ENCODE data around the gene TFCP2L1.

TFCP2L1 gene

GRCh38 chr2:121195036-121195435 lies 90.0 kb downstream of the TFCP2L1 start:
- DNase-seq (ENCODE audit: extremely low spot score) = no peak
- TF ChIP-seq HDGF (IDR thresholded peaks at IDR 0.05; ENCODE audit: borderline replicate concordance) (no peak), PKNOX1 (IDR thresholded peaks at IDR 0.05) (no peak), L3MBTL2 (conservative IDR thresholded peaks at IDR 0.05) (no peak), ARNT (IDR thresholded peaks at IDR 0.05) (no peak), FOXK2 (IDR thresholded peaks at IDR 0.05) (no peak), BHLHE40 (IDR thresholded peaks at IDR 0.05; ENCODE audit: borderline replicate concordance) (no peak)
- ChIA-PET POLR2A (no interaction called here), CTCF (no interaction called here)

- TF ChIP-seq HDGF (IDR thresholded peaks at IDR 0.05; ENCODE audit: borderline replicate concordance) (no peak), TARDBP (IDR thresholded peaks at IDR 0.05) (no peak), SP1 (IDR thresholded peaks at IDR 0.05) (no peak), PKNOX1 (IDR thresholded peaks at IDR 0.05) (no peak), LEF1 (IDR thresholded peaks at IDR 0.05; ENCODE audit: borderline replicate concordance) (no peak), CTBP1 (IDR thresholded peaks at IDR 0.05; ENCODE audit: borderline replicate concordance) (no peak), FOXK2 (IDR thresholded peaks at IDR 0.05) (no peak), L3MBTL2 (conservative IDR thresholded peaks at IDR 0.05) (no peak), FOXA1 (IDR thresholded peaks at IDR 0.05) (no peak)
- ChIA-PET CTCF (interaction anchor here (0.6 kb wide), 1 partner anchor 70 kb away, joined by 3 read pairs; no protein-coding TSS in a partner anchor), POLR2A (no interaction called here)
- no peak for DNase-seq (ENCODE audit: extremely low spot score)
Measured at GRCh38 chr2:121194626-121195025, 90.4 kb downstream of the TFCP2L1 start.

GRCh38 chr2:121193185-121193584 lies 91.8 kb downstream of the TFCP2L1 start:
- DNase-seq (ENCODE audit: extremely low spot score) = no peak
- TF ChIP-seq NFRKB (IDR thresholded peaks at IDR 0.05) = no peak
- TF ChIP-seq CTBP1 (IDR thresholded peaks at IDR 0.05; ENCODE audit: borderline replicate concordance) = no peak
- CTCF ChIA-PET = no interaction called here
- POLR2A ChIA-PET = no interaction called here

GRCh38 chr2:121192576-121192975 lies 92.4 kb downstream of the TFCP2L1 start:
- POLR2A ChIA-PET = no interaction called here
- TF ChIP-seq ELF4 (IDR thresholded peaks at IDR 0.05) (no peak), L3MBTL2 (conservative IDR thresholded peaks at IDR 0.05) (no peak), CTBP1 (IDR thresholded peaks at IDR 0.05; ENCODE audit: borderline replicate concordance) (no peak), FOXA1 (IDR thresholded peaks at IDR 0.05) (no peak), SP1 (IDR thresholded peaks at IDR 0.05) (no peak), FOXM1 (IDR thresholded peaks at IDR 0.05; ENCODE audit: borderline replicate concordance) (no peak), NFRKB (IDR thresholded peaks at IDR 0.05) (no peak), PKNOX1 (IDR thresholded peaks at IDR 0.05) (no peak), HDGF (IDR thresholded peaks at IDR 0.05; ENCODE audit: borderline replicate concordance) (no peak), TARDBP (IDR thresholded peaks at IDR 0.05) (no peak), ZNF384 (IDR thresholded peaks at IDR 0.05) (no peak), ARNT (IDR thresholded peaks at IDR 0.05) (no peak), FOXK2 (IDR thresholded peaks at IDR 0.05) (no peak), BHLHE40 (IDR thresholded peaks at IDR 0.05; ENCODE audit: borderline replicate concordance) (no peak)
- CTCF ChIA-PET = no interaction called here
- DNase-seq (ENCODE audit: extremely low spot score) = no peak

- TF ChIP-seq FOXM1 (IDR thresholded peaks at IDR 0.05; ENCODE audit: borderline replicate concordance) = no peak
- no peak for TF ChIP-seq ELF4 (IDR thresholded peaks at IDR 0.05)
- TF ChIP-seq TARDBP (IDR thresholded peaks at IDR 0.05) = no peak
- TF ChIP-seq CTBP1 (IDR thresholded peaks at IDR 0.05; ENCODE audit: borderline replicate concordance) = no peak
- no peak for TF ChIP-seq L3MBTL2 (conservative IDR thresholded peaks at IDR 0.05)
- no peak for DNase-seq (ENCODE audit: extremely low spot score)
- ChIA-PET CTCF (no interaction called here), POLR2A (no interaction called here)
Measured at GRCh38 chr2:121191191-121192170, 93.5 kb downstream of the TFCP2L1 start.

- TF ChIP-seq NFRKB (IDR thresholded peaks at IDR 0.05) (no peak), LEF1 (IDR thresholded peaks at IDR 0.05; ENCODE audit: borderline replicate concordance) (no peak), TARDBP (IDR thresholded peaks at IDR 0.05) (no peak), CTBP1 (IDR thresholded peaks at IDR 0.05; ENCODE audit: borderline replicate concordance) (no peak), FOXM1 (IDR thresholded peaks at IDR 0.05; ENCODE audit: borderline replicate concordance) (no peak), SP1 (IDR thresholded peaks at IDR 0.05) (no peak), PKNOX1 (IDR thresholded peaks at IDR 0.05) (no peak), FOXK2 (IDR thresholded peaks at IDR 0.05) (no peak), ELF4 (IDR thresholded peaks at IDR 0.05) (no peak), HDGF (IDR thresholded peaks at IDR 0.05; ENCODE audit: borderline replicate concordance) (no peak), L3MBTL2 (conservative IDR thresholded peaks at IDR 0.05) (no peak), SUZ12 (IDR thresholded peaks at IDR 0.05) (no peak), ZNF384 (IDR thresholded peaks at IDR 0.05) (no peak), ARNT (IDR thresholded peaks at IDR 0.05) (no peak)
- no peak for DNase-seq (ENCODE audit: extremely low spot score)
- ChIA-PET POLR2A (no interaction called here), CTCF (no interaction called here)
Measured at GRCh38 chr2:121189661-121190381, 95.2 kb downstream of the TFCP2L1 start.
